H1 (cell line): ENCODE results near the gene CMC1.

ENCODE experiments used
- JUN ChIP-seq: IDR thresholded peaks from 2 replicates; pipeline ENCODE4 v1.6.1; 2011; ENCODE audit warnings: low read depth, mild to moderate bottlenecking, improper control_type of control experiment, low read length
- ZNF274 ChIP-seq: IDR thresholded peaks from 2 replicates; pipeline ENCODE4 v1.7.0; 2012; ENCODE audit warnings: low read length, borderline replicate concordance; ENCODE audit errors: extremely low read depth
- TF ChIP-seq, protein P1 (sequence below), 3 experiments: IDR thresholded peaks; 1 replicate in 2 of 3; 2 replicates in 1 of 3; pipeline versions ENCODE4 v1.5.1 to v1.6.1; 2011; ENCODE audit warnings: low read length in 3 of 3, mild to moderate bottlenecking in 3 of 3, inconsistent platforms in 2 of 3, low read depth in 1 of 3, moderate library complexity in 1 of 3; ENCODE audit not compliant: insufficient read depth in 1 of 3; ENCODE audit errors: control extremely low read depth in 1 of 3
- TF ChIP-seq, protein P2 (sequence below): IDR thresholded peaks from 2 replicates; pipeline ENCODE4 v1.6.1; 2011; ENCODE audit warnings: low read length, improper control_type of control experiment

DNA sequence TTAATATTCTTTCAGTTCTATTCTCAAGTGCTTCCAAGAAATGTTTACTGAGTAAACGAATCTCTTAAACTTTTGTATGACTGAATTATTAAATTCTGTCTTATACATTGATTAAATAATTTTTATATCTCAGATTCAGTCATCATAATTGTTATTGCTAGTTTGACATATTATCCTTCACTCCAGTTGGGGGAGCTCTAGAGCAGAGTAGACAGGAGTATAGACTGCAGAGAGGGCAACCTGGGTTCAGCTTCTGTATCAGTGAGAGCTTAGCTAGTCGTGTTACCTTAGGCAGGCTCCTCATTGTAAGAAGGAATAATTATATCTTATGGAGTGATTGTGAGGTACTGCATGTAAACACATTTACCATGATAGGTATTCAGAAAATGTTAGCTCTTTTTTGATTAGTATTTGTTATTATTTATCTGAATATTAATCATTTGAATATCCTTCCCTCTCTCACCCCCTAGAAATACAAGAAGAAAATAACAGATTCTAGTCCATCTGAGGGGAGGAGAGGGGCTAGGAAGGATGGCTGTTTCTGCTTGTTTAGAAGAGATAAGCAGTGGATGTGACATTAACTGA is 76.1 kb downstream of the CMC1 start:
- TF ChIP-seq, protein P1, sequence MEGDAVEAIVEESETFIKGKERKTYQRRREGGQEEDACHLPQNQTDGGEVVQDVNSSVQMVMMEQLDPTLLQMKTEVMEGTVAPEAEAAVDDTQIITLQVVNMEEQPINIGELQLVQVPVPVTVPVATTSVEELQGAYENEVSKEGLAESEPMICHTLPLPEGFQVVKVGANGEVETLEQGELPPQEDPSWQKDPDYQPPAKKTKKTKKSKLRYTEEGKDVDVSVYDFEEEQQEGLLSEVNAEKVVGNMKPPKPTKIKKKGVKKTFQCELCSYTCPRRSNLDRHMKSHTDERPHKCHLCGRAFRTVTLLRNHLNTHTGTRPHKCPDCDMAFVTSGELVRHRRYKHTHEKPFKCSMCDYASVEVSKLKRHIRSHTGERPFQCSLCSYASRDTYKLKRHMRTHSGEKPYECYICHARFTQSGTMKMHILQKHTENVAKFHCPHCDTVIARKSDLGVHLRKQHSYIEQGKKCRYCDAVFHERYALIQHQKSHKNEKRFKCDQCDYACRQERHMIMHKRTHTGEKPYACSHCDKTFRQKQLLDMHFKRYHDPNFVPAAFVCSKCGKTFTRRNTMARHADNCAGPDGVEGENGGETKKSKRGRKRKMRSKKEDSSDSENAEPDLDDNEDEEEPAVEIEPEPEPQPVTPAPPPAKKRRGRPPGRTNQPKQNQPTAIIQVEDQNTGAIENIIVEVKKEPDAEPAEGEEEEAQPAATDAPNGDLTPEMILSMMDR (IDR thresholded peaks at IDR 0.05; ENCODE audit: control extremely low read depth in 1 of 3, insufficient read depth in 1 of 3, low read depth in 1 of 3, low read length in 3 of 3) = peak in 2 of 3 experiments; percentile 52 to 61; a peak in 3 of 4 replicates
- TF ChIP-seq JUN (no peak), ZNF274 (no peak)
- TF ChIP-seq, protein P2, sequence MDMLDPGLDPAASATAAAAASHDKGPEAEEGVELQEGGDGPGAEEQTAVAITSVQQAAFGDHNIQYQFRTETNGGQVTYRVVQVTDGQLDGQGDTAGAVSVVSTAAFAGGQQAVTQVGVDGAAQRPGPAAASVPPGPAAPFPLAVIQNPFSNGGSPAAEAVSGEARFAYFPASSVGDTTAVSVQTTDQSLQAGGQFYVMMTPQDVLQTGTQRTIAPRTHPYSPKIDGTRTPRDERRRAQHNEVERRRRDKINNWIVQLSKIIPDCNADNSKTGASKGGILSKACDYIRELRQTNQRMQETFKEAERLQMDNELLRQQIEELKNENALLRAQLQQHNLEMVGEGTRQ = no peak
